ENCODE results near the gene HRH3.

Gene HRH3

GRCh38 chr20:62214067-62214466, 6.0 kb downstream of the HRH3 start:
- no peaks in the 10 kb centered on the region for H3K36me3 ChIP-seq (ENCODE audit: insufficient read depth, low read length)
- H3K79me2 ChIP-seq (ENCODE audit: insufficient read depth, low read length), result no peaks in the 10 kb centered on the region
- no peaks in the 10 kb centered on the region for H3K9me2 ChIP-seq (ENCODE audit: low read depth, low read length)
- H3F3A ChIP-seq (ENCODE audit: insufficient read depth, low read length), result no peaks in the 10 kb centered on the region
- H4K20me1 ChIP-seq (ENCODE audit: insufficient read depth, low read length), result no peaks in the 10 kb centered on the region
- no peak overlapping the region for H3K9ac ChIP-seq (ENCODE audit: low read length)
- no peak overlapping the region for H3K4me2 ChIP-seq (ENCODE audit: low read length)
- H3K4me3 ChIP-seq (ENCODE audit: low read depth, low read length, poor library complexity, severe bottlenecking), result no peak overlapping the region
- no peaks in the 10 kb centered on the region for H3K4me1 ChIP-seq (ENCODE audit: insufficient read depth, low read length, severe bottlenecking)
- H3K9me3 ChIP-seq (ENCODE audit: low read length), result no peaks in the 10 kb centered on the region
- H3K27ac ChIP-seq (ENCODE audit: low read depth, low read length, poor library complexity, severe bottlenecking), result no peak overlapping the region
- H2AFZ ChIP-seq (ENCODE audit: low read length), result no peak overlapping the region
- H3K27me3 ChIP-seq (ENCODE audit: insufficient read depth, low read length), result 0 out of 2 replicates have a peak, but pooled peaks cover 5% of the 10 kb centered on the region
- TF ChIP-seq EZH2 (IDR thresholded peaks at IDR 0.05; ENCODE audit: borderline replicate concordance, low read length) (no peak), CTCF (IDR thresholded peaks at IDR 0.05; ENCODE audit: low read length) (no peak)

- Histone ChIP-seq H3K4me3 (ENCODE audit: low read depth, low read length, poor library complexity, severe bottlenecking) (no peak overlapping the region), H3K9me3 (ENCODE audit: low read length) (no peaks in the 10 kb centered on the region), H3K9me2 (ENCODE audit: low read depth, low read length) (no peaks in the 10 kb centered on the region), H3F3A (ENCODE audit: insufficient read depth, low read length) (no peaks in the 10 kb centered on the region), H2AFZ (ENCODE audit: low read length) (no peak overlapping the region), H3K4me2 (ENCODE audit: low read length) (no peak overlapping the region), H3K36me3 (ENCODE audit: insufficient read depth, low read length) (no peaks in the 10 kb centered on the region), H4K20me1 (ENCODE audit: insufficient read depth, low read length) (no peaks in the 10 kb centered on the region), H3K79me2 (ENCODE audit: insufficient read depth, low read length) (no peaks in the 10 kb centered on the region), H3K27me3 (ENCODE audit: insufficient read depth, low read length) (no peaks in the 10 kb centered on the region), H3K27ac (ENCODE audit: low read depth, low read length, poor library complexity, severe bottlenecking) (no peak overlapping the region), H3K9ac (ENCODE audit: low read length) (no peak overlapping the region), H3K4me1 (ENCODE audit: insufficient read depth, low read length, severe bottlenecking) (no peaks in the 10 kb centered on the region)
- TF ChIP-seq CTCF (IDR thresholded peaks at IDR 0.05; ENCODE audit: low read length), result no peak
- TF ChIP-seq EZH2 (IDR thresholded peaks at IDR 0.05; ENCODE audit: borderline replicate concordance, low read length), result no peak
These were observed 7.8 kb downstream of the HRH3 start for GRCh38 chr20:62212299-62212698.

- H3K9me3 ChIP-seq (ENCODE audit: low read length), result no peaks in the 10 kb centered on the region
- no peaks in the 10 kb centered on the region for H3F3A ChIP-seq (ENCODE audit: insufficient read depth, low read length)
- H2AFZ ChIP-seq (ENCODE audit: low read length), result no peak overlapping the region
- H3K4me1 ChIP-seq (ENCODE audit: insufficient read depth, low read length, severe bottlenecking), result no peaks in the 10 kb centered on the region
- no peak overlapping the region for H3K27ac ChIP-seq (ENCODE audit: low read depth, low read length, poor library complexity, severe bottlenecking)
- H3K27me3 ChIP-seq (ENCODE audit: insufficient read depth, low read length), result no peaks in the 10 kb centered on the region
- H3K4me3 ChIP-seq (ENCODE audit: low read depth, low read length, poor library complexity, severe bottlenecking), result no peak overlapping the region
- H3K36me3 ChIP-seq (ENCODE audit: insufficient read depth, low read length), result no peaks in the 10 kb centered on the region
- H3K4me2 ChIP-seq (ENCODE audit: low read length), result no peak overlapping the region
- H3K79me2 ChIP-seq (ENCODE audit: insufficient read depth, low read length), result no peaks in the 10 kb centered on the region
- TF ChIP-seq EZH2 (IDR thresholded peaks at IDR 0.05; ENCODE audit: borderline replicate concordance, low read length) (no peak), CTCF (IDR thresholded peaks at IDR 0.05; ENCODE audit: low read length) (no peak)
- H4K20me1 ChIP-seq (ENCODE audit: insufficient read depth, low read length), result no peaks in the 10 kb centered on the region
- H3K9ac ChIP-seq (ENCODE audit: low read length), result no peak overlapping the region
- no peaks in the 10 kb centered on the region for H3K9me2 ChIP-seq (ENCODE audit: low read depth, low read length)
These were observed 8.2 kb downstream of the HRH3 start for GRCh38 chr20:62211769-62212288.

Measured in OCI-LY1 (cell line).